Lung (tissue), 12 donors: ENCODE measurements around the gene BSG. TPM values are rescaled to one million over a fixed set of nuclear protein-coding genes. Genes with fewer than 3 reads are reported as not detected.
"Not testable (repeated sequence)": the region's sequence is repeated elsewhere in the genome, so short reads cannot be mapped to it uniquely, and the experiment has no call there.

Experiments
- ATAC-seq: fragments of 200-7000 bp; cut with Tn5 transposase; one replicate; pipeline ENCODE4 v1.9.1; 2020; ENCODE audit warnings: moderate number of reproducible peaks; ENCODE audit not compliant: insufficient read depth, low FRiP score
- DNase-seq, 3 donors: peaks; one replicate each; pipeline ENCODE4 v3.0.0-alpha.2; 2013 to 2017
- H3K27ac ChIP-seq, 2 donors: one replicate each; pipeline ENCODE4 v1.5.1; 2013; ENCODE audit warnings: mild to moderate bottlenecking in 2 of 2, moderate library complexity in 2 of 2, control low read depth in 1 of 2, inconsistent platforms in 1 of 2, low read depth in 1 of 2, low read length in 1 of 2
- H3K27me3 ChIP-seq, 3 donors: one replicate each; pipeline ENCODE4 v1.5.1; 2013; ENCODE audit warnings: low read length in 2 of 3; ENCODE audit not compliant: control insufficient read depth in 3 of 3, insufficient read depth in 3 of 3
- H3K36me3 ChIP-seq, 4 donors: one replicate each; pipeline ENCODE4 v1.5.1; 2013; ENCODE audit warnings: low read length in 4 of 4, mild to moderate bottlenecking in 1 of 4, moderate library complexity in 1 of 4; ENCODE audit not compliant: control insufficient read depth in 4 of 4, insufficient read depth in 4 of 4
- H3K4me1 ChIP-seq, 5 donors: one replicate each; pipeline ENCODE4 v1.5.1; 2013; ENCODE audit warnings: low read length in 5 of 5, mild to moderate bottlenecking in 2 of 5, moderate library complexity in 1 of 5; ENCODE audit not compliant: control insufficient read depth in 5 of 5, insufficient read depth in 5 of 5
- H3K4me3 ChIP-seq: one replicate; pipeline ENCODE4 v1.5.1; 2013; ENCODE audit warnings: mild to moderate bottlenecking, control low read depth, moderate library complexity
- H3K9ac ChIP-seq, 2 donors: one replicate each; pipeline ENCODE4 v1.5.1; 2013; ENCODE audit warnings: low read length in 2 of 2, control low read depth in 1 of 2; ENCODE audit not compliant: insufficient read depth in 1 of 2
- H3K9me3 ChIP-seq, 4 donors: one replicate each; pipeline ENCODE4 v1.5.1; 2013; ENCODE audit warnings: low read length in 3 of 4, mild to moderate bottlenecking in 1 of 4, moderate library complexity in 1 of 4; ENCODE audit not compliant: control insufficient read depth in 4 of 4, insufficient read depth in 3 of 4
- WGBS, 2 donors: extraction: QIAGEN DNeasy Blood & Tissue Kit; methylation state at CpG; one replicate each; pipeline ENCODE4 v1.1.7; 2013; 5-methylcytosine and 5-hydroxymethylcytosine counted together
- polyA plus RNA-seq, 2 donors: library from polyadenylated mRNA; stranded (reverse); fragments of 200-250 nt; gene quantifications; one replicate each; pipeline ENCODE4 v1.2.1, GENCODE V29; 2013
- total RNA-seq, 2 donors: library from RNA; depleted of rRNA in 1 of 2; stranded (reverse); fragments of >200 nt in 1 of 2; gene quantifications; one replicate each; pipeline ENCODE4 v1.2.1, GENCODE V29; 2014 to 2021
- TF ChIP-seq, protein P1 (sequence below): IDR thresholded peaks from 2 replicates; pipeline ENCODE4 v1.5.1; 2012; ENCODE audit warnings: mild to moderate bottlenecking; ENCODE audit errors: control extremely low read depth, extremely low read depth
- donor health status: control.
- donor health status: control.
- donor health status: Bipolar disorder and iron deficiency.
- donor health status: healthy.
- donor health status: DM: yes; HTN: yes; CAD: no.

The BSG gene
- total and polyA plus RNA-seq, 4 donors = 239 to 416 (median 355) TPM

DNA sequence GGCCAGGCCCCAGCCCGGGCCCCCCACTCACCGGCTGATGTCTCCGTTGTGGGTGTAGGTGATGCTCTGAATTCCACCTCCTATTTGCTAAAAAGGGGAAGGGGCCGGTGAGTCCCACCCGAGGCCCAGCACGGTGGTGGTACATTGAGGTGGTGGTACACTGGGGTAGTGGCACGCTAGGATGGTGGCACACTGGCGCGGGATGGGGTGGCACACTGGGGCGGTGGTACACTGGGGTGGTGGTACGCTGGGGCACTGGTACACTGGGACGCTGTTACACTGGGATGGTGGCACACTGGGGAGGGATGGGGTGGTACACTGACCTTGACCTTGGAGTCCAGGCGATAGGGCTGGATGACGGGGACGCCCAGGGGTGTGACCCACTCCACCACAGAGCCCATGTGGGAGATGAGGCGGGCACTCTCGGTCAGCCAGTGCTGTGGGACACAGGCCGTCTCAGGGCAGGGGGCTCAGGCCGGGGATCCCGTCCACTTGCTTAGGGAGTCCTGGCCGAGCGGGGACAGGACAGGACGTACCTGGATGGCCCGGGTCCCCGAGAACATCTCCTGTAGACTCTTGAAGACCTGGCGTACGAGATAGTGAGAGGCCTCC is 46.4 kb downstream of the BSG start:
- peaks cover 0 to 7% (median 3%) of the 10 kb centered on the region in 3 donors for H3K27me3 ChIP-seq
- H3K27ac ChIP-seq = no peak overlapping the region
- H3K4me1 ChIP-seq = peaks cover 0 to 6% (median 0%) of the 10 kb centered on the region in 5 donors
- ATAC-seq (no peak), DNase-seq (no peak)
- H3K9ac ChIP-seq = no peak overlapping the region
- WGBS, 2 donors = 96 to 97% methylated on average over 26 to 27 of the region's 27 CpGs
- H3K36me3 ChIP-seq = peaks cover 0 to 64% (median 10%) of the 10 kb centered on the region in 4 donors
- H3K4me3 ChIP-seq = no peak overlapping the region
- H3K9me3 ChIP-seq = peaks cover 0 to 13% (median 0%) of the 10 kb centered on the region in 4 donors
- TF ChIP-seq, protein P1, sequence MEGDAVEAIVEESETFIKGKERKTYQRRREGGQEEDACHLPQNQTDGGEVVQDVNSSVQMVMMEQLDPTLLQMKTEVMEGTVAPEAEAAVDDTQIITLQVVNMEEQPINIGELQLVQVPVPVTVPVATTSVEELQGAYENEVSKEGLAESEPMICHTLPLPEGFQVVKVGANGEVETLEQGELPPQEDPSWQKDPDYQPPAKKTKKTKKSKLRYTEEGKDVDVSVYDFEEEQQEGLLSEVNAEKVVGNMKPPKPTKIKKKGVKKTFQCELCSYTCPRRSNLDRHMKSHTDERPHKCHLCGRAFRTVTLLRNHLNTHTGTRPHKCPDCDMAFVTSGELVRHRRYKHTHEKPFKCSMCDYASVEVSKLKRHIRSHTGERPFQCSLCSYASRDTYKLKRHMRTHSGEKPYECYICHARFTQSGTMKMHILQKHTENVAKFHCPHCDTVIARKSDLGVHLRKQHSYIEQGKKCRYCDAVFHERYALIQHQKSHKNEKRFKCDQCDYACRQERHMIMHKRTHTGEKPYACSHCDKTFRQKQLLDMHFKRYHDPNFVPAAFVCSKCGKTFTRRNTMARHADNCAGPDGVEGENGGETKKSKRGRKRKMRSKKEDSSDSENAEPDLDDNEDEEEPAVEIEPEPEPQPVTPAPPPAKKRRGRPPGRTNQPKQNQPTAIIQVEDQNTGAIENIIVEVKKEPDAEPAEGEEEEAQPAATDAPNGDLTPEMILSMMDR = no peak

GRCh38 chr19:619286-620002 is 47.0 kb downstream of the BSG start:
- H3K36me3 ChIP-seq = peaks cover 0 to 68% (median 10%) of the 10 kb centered on the region in 4 donors
- H3K27ac ChIP-seq = no peak overlapping the region
- peaks cover 0 to 6% (median 0%) of the 10 kb centered on the region in 5 donors for H3K4me1 ChIP-seq
- TF ChIP-seq, protein P1 = no peak
- H3K4me3 ChIP-seq = no peak overlapping the region
- 97 to 98% methylated on average over 46 to 47 of the region's 47 CpGs for WGBS, 2 donors
- ATAC-seq = no peak
- H3K9ac ChIP-seq = no peak overlapping the region
- H3K9me3 ChIP-seq = peaks cover 0 to 13% (median 0%) of the 10 kb centered on the region in 4 donors
- no peak for DNase-seq
- H3K27me3 ChIP-seq = peaks cover 0 to 7% (median 3%) of the 10 kb centered on the region in 3 donors

GRCh38 chr19:620166-620862 is 47.9 kb downstream of the BSG start:
- Histone ChIP-seq H3K27ac (no peak overlapping the region), H3K36me3 (peaks cover under 1 to 76% (median 10%) of the 10 kb centered on the region in 4 donors), H3K4me1 (peaks cover 0 to 6% (median 0%) of the 10 kb centered on the region in 5 donors), H3K9ac (no peak overlapping the region), H3K4me3 (no peak overlapping the region), H3K27me3 (peaks cover 0 to 3% (median 3%) of the 10 kb centered on the region in 3 donors), H3K9me3 (peaks cover 0 to 13% (median 0%) of the 10 kb centered on the region in 4 donors)
- WGBS, 2 donors = 94 to 97% methylated on average over 41 to 51 of the region's 51 CpGs
- no peak for DNase-seq
- TF ChIP-seq, protein P1 = no peak
- no peak for ATAC-seq

DNA sequence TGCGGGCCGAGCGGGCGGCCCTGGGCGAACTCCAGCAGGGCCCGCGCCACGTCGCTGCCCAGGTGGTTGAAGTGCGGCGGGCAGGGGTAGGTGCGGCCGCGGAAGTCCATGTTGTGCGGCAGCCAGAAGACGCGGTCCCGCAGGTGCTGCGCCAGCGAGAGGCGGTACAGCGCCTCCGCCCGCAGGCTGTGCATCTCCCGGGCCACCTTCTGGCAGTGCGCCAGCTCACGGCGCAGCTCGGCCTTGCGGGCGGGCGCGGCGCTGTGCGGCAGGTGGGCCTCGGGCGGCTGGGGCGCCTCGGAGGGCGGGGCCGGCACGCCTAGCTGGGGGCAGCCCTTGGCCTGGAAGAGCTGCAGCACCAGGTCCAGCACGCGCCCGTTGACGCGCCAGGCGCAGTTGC is 48.8 kb downstream of the BSG start:
- not testable (repeated sequence) for DNase-seq, H3K4me1 ChIP-seq, H3K27me3 ChIP-seq, H3K27ac ChIP-seq, H3K9ac ChIP-seq, H3K4me3 ChIP-seq, ATAC-seq
- Histone ChIP-seq H3K9me3 (peaks cover 0 to 13% (median 0%) of the 10 kb centered on the region in 4 donors), H3K36me3 (peaks cover 3 to 78% (median 10%) of the 10 kb centered on the region in 4 donors)
- WGBS, 2 donors = 97 to 98% methylated on average over 47 to 48 of the region's 48 CpGs
